GM19023 (cell line): ENCODE results near the gene IL2RA.
"Not testable (repeated sequence)": the region's sequence is repeated elsewhere in the genome, so short reads cannot be mapped to it uniquely, and the experiment has no call there.

Experiments
- ATAC-seq: cut with Tn5 transposase; IDR thresholded peaks from one replicate; pipeline ENCODE4 v1.9.1; 2021; ENCODE audit warnings: mild to moderate bottlenecking, moderate library complexity; ENCODE audit not compliant: unreplicated experiment

IL2RA gene

GRCh38 chr10:6083523-6084475, 21.6 kb upstream of the IL2RA start:
- no peak for ATAC-seq

GRCh38 chr10:6082496-6083395, 20.6 kb upstream of the IL2RA start:
- ATAC-seq: no peak

- ATAC-seq: no peak
These were observed 18.3 kb upstream of the IL2RA start for GRCh38 chr10:6080417-6080973.

- no peak for ATAC-seq
These were observed 16.9 kb upstream of the IL2RA start for GRCh38 chr10:6079044-6079443.

- ATAC-seq: no peak
These were observed 15.0 kb upstream of the IL2RA start for GRCh38 chr10:6077071-6077675.

GRCh38 chr10:6074489-6075301, 12.5 kb upstream of the IL2RA start:
- ATAC-seq: no peak

- ATAC-seq: peak; percentile 61
These were observed 10.2 kb upstream of the IL2RA start for GRCh38 chr10:6072215-6072934.

GRCh38 chr10:6071181-6072175, 9.3 kb upstream of the IL2RA start:
- no peak for ATAC-seq

- no peak for ATAC-seq
These were observed 8.5 kb upstream of the IL2RA start for GRCh38 chr10:6070660-6071059.

GRCh38 chr10:6069081-6069931, 7.1 kb upstream of the IL2RA start:
- ATAC-seq: no peak

GRCh38 chr10:6068422-6068821, 6.3 kb upstream of the IL2RA start:
- no peak for ATAC-seq

GRCh38 chr10:6068006-6068405, 5.8 kb upstream of the IL2RA start:
- ATAC-seq: no peak

- no peak for ATAC-seq
These were observed 5.3 kb upstream of the IL2RA start for GRCh38 chr10:6067457-6067856.

GRCh38 chr10:6065835-6066234, 3.7 kb upstream of the IL2RA start:
- ATAC-seq: no peak

GRCh38 chr10:6065406-6065805, 3.2 kb upstream of the IL2RA start:
- ATAC-seq: no peak

GRCh38 chr10:6064726-6065125, 2.6 kb upstream of the IL2RA start:
- ATAC-seq: not testable (repeated sequence)

GRCh38 chr10:6064119-6064518, 2.0 kb upstream of the IL2RA start:
- no peak for ATAC-seq
